Activated CD4-positive, alpha-beta T cell treated with anti-CD3 and anti-CD28 coated beads, Interleukin-2, amount 50 U/mL, for 24 hours (primary cell): ENCODE measurements around the gene SERHL2.
"Not testable (repeated sequence)": the region's sequence is repeated elsewhere in the genome, so short reads cannot be mapped to it uniquely, and the experiment has no call there.

Experiments used
- DNase-seq, 2 donors: peaks; one replicate each; pipeline ENCODE4 v3.0.0-alpha.2; 2020; ENCODE audit warnings: low read depth in 1 of 2, low spot score in 1 of 2

SERHL2 gene

GRCh38 chr22:42571068-42571467 lies 17.3 kb downstream of the SERHL2 start:
- not testable (repeated sequence) for DNase-seq

GRCh38 chr22:42574046-42574445 lies 20.3 kb downstream of the SERHL2 start:
- not testable (repeated sequence) for DNase-seq

GRCh38 chr22:42574468-42574867 lies 20.7 kb downstream of the SERHL2 start:
- DNase-seq = not testable (repeated sequence)

- DNase-seq = not testable (repeated sequence)
These were observed 22.3 kb downstream of the SERHL2 start for GRCh38 chr22:42575996-42576574.

GRCh38 chr22:42577141-42577540 lies 23.4 kb downstream of the SERHL2 start:
- DNase-seq = not testable (repeated sequence)

- DNase-seq = no peak
These were observed 24.0 kb downstream of the SERHL2 start for GRCh38 chr22:42577623-42578240.

GRCh38 chr22:42580040-42580439 lies 26.3 kb downstream of the SERHL2 start:
- not testable (repeated sequence) for DNase-seq

- DNase-seq = not testable (repeated sequence)
These were observed 27.5 kb downstream of the SERHL2 start for GRCh38 chr22:42581194-42581761.

GRCh38 chr22:42581762-42582716 lies 28.3 kb downstream of the SERHL2 start:
- DNase-seq = peak; percentile 77 to 81

- DNase-seq = no peak
These were observed 29.2 kb downstream of the SERHL2 start for GRCh38 chr22:42582987-42583386.

GRCh38 chr22:42584364-42584940 lies 30.7 kb downstream of the SERHL2 start:
- no peak for DNase-seq

GRCh38 chr22:42585096-42585495 lies 31.3 kb downstream of the SERHL2 start:
- no peak for DNase-seq

GRCh38 chr22:42586381-42586780 lies 32.6 kb downstream of the SERHL2 start:
- no peak for DNase-seq

- no peak for DNase-seq
These were observed 33.9 kb downstream of the SERHL2 start for GRCh38 chr22:42587588-42588175.

GRCh38 chr22:42591987-42592386 lies 38.2 kb downstream of the SERHL2 start:
- DNase-seq = no peak

- DNase-seq = no peak
These were observed 41.7 kb downstream of the SERHL2 start for GRCh38 chr22:42595434-42595833.

GRCh38 chr22:42596336-42596735 lies 42.6 kb downstream of the SERHL2 start:
- DNase-seq = no peak

GRCh38 chr22:42596863-42597530 lies 43.2 kb downstream of the SERHL2 start:
- no peak for DNase-seq

GRCh38 chr22:42601879-42602465 lies 48.2 kb downstream of the SERHL2 start:
- DNase-seq = no peak

GRCh38 chr22:42602470-42602869 lies 48.7 kb downstream of the SERHL2 start:
- DNase-seq = no peak
